HG03103 (cell line): ENCODE results near the gene ST7.
"Not testable (repeated sequence)": the region's sequence is repeated elsewhere in the genome, so short reads cannot be mapped to it uniquely, and the experiment has no call there.

Experiments used
- ATAC-seq: cut with Tn5 transposase; IDR thresholded peaks from one replicate; pipeline ENCODE4 v1.9.1; 2021; ENCODE audit warnings: low read depth; ENCODE audit not compliant: unreplicated experiment

The ST7 gene

DNA sequence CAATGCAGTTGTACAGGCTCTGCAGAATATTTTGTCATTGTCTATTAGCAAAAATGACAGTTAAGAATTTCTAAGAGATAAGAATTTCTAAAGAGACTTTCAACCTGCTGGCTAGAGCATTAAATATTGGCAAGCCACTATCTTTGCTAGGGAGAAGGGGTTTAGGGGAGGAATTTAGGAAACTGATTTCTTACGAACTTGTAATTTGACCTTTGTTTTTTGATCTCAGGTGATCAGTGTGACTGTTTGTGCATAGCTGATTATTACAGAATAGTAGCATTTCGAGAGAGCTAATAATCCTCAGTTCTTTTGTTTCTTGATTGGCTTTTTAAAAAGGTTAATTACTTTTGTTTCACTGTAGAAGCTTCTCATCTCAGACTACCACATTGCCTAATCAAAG, 68.1 kb downstream of the ST7 start:
- ATAC-seq: no peak

DNA sequence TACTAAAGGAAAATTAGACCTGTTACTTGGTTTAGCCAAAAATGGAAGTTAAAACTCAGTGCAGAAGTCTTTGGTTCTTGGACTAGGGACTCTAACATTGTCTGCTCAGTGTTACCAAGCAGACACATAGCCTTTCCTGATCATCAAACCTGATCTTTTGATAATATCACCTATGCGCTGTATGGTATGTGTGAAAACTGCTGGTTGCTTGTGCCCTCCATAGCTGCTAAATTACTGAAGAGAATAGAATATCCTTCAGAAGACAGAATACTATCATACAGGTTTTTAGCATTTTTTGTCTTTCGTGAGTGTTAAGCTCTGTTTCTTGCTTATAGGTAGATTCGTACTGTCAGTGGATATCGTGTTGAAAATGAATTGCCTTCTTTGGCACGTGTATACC, 68.7 kb downstream of the ST7 start:
- no peak for ATAC-seq

DNA sequence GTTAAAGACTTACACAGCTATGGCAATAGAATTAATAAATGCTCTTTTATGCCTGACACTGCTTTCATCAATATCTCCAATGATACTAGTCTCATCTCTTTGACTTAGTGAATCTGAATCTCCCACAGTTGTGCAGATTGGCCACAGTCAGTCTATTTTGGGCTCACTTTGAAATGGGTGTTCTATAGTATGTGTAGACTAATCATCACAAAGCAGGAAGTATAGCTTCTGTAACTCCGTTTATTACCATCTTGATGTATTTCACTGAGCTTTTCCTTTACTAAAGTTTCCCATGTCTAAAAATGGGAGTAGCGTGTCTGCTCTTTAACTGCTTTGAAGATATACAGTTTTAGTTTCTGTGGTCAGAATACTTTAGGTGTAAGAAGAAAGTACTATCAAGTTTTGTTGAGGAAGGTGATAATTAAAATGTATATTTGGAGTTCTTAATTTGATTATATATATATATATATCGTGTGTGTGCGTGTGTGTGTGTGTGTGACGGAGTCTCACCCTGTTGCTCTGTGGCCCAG, 70.1 kb downstream of the ST7 start:
- ATAC-seq: peak; percentile 83

DNA sequence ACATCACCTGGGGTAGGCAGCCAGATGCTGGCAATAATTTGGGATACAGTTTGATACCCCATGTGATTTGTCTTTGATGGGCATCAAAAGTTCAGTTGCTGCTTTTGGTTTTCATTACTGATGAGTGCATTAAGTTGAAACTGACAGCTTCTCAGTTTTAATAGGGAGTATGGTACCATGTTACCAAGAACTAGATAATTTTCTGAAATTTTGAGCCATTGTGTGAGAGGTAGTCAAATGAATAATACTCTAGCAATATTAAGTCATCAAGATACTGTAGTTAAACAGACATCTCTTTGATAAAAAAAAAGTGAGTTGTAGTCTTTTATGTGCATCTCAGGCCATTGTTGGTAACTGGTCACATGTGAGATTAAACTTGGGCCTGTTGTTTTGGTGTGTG, 71.5 kb downstream of the ST7 start:
- ATAC-seq: no peak

DNA sequence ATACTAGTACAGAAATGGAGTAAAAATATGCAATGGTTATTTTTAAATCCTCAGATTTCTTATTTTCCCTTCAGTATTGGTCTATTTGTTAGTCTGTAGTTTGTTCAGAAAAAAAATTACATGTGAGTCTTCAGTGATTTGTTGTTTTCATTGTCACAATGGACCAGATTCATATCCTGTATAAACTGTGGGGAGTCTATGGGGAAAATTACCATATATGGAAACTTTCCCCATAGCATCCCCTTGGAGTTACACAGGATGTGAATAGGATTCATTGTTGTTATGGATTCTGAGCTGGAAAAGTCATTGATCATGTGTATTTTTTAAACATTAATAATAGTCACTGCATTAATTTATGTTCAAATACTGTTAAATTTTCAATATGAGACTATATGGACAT, 72.6 kb downstream of the ST7 start:
- ATAC-seq: no peak

DNA sequence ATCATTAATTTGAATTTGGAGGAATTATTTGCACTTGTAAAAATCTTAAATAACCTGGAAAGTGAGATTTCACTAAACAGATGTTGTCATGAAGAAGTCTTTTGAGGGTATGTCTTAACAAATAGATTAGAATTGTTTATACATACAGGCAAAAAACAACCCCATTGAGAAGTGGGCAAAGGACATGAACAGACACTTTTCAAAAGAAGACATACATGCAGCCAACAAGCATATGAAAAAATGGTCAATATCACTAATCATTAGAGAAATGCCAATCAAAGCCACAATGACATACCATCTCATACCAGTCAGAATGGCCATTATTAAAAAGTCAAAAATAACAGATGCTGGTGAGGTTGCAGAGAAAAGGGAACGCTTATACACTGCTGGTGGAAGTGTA, 77.0 kb downstream of the ST7 start:
- not testable (repeated sequence) for ATAC-seq

DNA sequence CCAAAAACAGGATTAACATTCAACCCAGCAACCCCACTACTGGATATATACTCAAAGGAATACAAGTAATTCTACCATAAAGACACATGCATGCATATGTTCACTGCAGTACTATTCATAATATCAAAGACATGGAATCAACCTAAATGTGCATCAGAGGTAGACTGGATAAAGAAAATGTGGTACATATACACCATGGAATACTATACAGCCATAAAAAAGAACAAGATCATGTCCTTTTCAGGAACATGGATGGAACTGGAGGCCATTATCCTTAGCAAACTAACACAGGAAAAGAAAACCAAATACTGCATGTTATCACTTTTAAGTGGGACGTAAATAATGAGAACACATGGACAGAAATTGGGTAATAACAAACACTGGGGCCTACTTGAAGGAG, 77.5 kb downstream of the ST7 start:
- ATAC-seq: not testable (repeated sequence)

DNA sequence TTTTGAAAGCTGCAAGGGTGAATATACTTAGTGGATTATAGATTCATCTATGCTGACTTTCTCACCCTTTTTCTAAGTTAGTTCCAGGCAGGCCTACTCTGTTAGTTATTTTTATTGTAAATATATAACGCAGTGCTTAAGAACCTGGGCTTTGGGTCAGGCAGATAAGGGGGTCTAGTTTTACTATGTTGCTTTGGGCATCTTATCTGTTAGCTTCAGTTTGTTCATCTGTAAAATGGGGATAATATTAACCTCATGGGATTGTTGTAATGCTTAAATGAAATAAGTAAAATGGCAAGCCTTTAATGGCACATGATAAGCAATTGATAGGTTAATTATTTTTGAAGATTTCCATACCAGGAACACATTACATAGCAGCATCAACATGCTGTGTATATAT, 79.5 kb downstream of the ST7 start:
- ATAC-seq: no peak

DNA sequence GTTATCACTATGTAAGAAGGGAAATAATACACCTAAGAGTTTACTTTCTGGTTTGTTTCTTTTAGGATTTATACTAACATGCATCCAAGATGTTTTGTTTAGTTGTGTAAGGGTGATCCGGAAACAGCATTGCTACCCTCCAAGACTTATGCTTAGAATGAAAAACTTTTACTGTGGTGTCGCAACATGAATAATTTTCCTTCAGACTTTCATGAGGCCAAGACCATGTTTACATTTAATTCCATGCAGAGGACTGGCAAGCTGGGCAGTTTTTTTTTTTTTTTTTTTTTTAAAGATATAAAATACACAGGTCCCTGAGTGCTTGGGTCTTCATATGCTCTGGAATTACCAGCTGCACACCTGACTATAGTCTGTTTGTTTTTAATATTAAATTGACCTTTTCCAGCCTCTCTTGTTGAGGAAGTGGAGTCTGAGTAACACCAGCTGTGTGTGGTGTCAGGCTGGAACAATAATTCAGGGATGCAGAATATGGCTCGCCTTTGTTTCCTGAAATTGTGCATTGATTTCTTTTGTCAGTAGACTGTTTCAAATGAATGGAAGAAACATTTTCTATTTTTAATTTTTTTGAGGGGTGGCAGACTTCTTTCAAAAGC, 81.7 kb downstream of the ST7 start:
- no peak for ATAC-seq

DNA sequence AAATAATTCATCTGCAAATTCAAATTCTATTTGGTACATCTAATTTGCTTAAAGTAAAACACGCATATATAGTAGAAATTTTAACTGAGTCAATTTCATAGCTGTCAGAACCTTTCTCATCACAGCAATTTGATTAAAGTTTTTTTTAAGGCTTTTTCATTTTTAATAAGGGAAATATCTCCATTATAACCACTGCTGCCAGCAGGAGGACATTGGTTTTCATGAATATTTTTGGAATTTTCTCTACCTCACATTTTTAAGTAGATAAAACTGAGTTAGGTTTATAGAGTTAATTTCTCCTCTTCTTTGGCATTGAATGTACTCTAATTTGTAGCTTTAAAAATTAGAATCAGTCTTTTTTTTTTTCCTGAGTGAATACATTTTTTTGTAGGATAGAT, 82.2 kb downstream of the ST7 start:
- no peak for ATAC-seq

DNA sequence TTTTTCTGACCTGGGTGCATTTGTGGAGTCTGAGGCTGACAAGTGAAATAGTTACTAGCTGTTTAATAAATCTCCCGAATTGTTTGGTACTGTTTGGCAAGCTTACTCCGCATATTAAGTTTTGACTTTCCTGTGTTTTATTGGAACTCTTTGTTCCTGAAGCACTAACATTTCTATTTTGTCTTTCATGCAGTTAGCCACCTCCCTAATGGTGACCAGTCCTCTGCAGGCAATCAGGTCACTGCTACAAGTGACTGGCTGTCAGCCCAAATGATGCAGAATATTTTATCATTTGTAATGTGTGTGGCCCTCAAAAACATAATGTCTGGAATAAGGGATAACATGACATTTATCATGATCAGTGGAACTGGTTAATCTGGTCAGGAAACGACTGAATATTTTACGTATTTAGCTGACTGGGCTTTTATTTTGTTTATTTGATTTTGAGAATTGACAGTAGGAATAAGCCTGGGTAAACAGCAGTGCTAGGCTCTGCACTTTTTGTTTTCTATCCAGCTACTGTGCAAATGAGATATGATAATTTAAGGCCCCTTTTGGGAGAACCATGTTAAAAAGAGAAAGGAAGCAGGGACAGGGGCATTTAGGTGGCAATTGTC, 82.9 kb downstream of the ST7 start:
- ATAC-seq: no peak

DNA sequence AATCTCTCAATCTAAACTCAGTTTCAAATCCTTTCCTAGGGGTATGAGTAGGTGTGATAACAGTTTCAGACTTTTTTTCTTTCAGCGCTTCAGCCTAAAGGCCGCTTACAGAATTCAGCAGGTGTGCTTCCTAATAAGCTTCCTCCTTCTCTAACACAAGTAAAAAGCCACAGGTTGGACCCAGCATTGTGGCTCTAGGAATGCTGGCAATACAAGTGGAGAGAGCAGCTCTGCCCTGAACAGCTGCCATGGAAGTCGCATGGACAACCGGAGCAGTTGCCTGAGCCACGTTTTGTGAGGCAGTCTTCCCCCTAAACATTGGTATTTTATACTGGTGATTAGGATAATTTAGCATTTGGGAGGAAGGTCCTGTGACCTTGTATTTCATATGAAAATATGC, 83.5 kb downstream of the ST7 start:
- no peak for ATAC-seq

DNA sequence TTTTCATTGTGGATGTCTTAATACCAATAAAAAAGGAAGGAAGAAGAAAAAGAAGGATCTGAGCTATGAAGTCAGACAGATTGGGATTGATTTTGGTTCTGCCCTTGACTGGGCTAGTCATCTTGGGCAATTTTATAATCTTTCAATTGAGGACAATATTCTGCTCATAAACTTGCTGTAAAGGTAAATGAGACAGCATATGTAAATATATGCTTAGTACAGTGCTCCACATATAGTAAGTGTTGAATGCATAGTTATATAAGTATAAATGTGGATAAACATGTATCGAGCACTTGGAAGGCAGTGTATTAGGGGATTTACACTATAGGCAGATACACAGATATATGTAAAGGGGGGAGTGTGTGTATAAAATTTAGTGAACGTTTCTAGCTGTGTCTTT, 85.1 kb downstream of the ST7 start:
- ATAC-seq: no peak

DNA sequence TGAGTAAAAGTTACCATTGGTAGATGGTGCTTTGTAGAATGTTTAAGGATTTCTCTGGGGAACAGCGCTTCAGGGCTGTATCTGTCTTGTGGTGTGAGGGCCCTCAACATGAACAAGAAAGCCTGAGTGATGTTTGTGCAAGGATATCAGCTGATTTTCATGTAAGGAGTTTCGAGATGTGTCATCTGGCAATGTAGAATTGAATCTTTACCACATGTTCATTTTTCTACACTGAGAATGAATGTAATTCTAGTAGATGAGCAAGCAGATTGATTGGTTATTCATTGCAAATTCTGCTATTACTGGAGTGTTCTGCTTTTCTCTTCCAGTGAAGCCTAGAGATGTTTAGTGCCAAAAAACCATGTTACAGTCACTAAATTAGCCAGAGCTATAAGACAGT, 87.7 kb downstream of the ST7 start:
- ATAC-seq: peak; percentile 91

DNA sequence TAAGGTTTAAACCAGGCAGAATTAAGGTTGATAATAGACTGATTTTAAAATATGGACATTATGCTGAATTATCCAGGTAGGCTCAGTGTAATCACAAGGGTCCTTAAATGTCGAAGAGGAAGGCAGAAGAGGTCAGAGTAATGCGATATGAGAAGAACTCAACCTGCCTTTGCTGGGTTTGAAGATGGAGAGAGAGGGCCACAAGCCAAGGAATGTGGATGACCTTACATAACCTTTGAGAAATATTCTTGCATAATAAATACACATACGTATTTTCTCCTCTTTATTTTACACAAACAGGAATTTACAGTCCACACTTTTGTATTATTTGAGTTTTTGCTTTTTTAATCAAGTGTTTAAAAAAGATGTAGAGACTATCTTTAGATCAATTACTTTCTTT, 88.5 kb downstream of the ST7 start:
- ATAC-seq: no peak

DNA sequence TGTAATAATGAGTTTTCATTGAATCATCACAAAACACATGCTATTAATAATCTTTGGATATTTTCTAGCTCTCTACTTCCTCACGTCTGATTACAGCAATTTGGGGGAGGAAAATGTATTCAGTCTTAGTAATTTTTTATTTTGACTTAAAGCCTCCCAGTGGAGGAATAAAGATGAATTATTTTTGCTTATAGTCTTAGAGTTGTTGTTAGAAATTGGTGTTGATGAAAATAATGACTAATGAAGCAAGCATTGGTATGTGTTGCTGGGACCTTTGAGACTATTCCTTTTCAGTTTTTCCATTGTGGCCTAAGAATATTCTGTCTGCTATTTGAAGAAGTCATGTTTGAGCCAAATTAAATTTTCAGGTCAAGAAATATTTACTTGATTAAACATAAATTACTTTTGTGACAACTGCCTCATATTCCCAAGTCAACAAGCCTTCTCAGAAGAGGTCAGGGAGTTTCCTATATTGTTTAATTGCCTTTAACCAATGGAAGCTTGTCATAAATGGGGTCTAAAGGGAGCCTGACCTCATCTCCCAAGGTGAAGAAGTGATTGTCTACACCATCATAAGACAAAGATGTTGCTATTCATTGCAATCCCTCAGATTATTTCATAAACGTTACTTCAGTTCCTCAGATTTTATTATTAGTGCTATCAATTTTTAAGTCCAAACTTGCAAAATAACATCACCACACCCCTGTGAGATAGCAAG, 90.0 kb downstream of the ST7 start:
- ATAC-seq: no peak

DNA sequence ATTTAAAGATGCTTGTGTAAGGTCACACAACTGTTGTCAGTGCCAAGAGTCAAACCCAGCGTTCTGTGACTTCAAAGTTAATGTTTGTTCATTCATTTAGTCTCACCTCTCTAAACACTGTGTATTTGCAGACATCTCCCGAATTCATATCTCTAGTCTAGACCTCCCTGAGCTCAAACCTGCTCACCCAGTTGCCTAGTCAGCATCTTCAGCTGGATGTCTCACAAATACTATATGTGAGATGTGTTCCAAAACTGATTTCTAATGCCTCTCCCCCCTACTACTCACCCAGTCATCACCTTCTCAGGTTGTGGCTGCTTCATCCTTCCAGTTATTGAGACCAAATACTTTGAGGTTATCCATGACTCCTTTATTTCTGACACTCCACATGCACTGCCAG, 91.4 kb downstream of the ST7 start:
- ATAC-seq: no peak

DNA sequence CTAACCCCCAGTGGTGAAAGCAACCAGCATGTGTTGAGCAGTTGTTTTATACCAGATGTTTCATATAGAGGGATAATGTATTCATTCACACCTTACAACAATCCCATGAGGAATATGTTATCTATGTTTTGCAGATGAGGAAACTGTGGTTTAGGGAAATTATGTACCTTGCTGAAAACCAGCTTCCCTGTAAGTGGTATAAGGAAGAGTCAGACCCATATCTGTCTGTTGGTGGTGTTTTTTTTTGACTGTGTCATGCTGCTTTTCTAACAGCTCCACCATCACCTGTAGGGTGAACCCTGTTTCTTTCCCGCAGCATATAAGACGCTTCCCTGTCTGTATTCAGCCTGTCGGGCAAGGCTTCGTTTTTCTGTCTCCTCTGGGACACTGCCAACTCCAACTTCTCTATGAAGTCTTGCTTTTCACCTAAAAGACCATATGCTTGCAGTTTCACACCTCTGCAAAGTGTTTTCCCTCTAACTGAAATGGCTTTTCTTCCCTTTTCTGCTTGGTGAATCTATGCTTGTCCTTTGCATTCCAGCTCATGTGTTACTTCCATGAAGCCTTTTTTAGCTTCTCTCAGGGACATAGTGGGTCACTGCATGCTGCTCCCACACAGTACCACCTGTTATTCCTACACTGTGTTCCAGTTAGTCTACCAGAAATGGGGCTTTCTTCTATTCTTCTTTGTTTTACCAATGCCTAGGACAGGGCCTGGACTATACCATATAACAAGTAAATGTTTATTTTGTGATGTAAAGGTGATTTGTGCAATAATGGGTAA, 92.8 kb downstream of the ST7 start:
- no peak for ATAC-seq

DNA sequence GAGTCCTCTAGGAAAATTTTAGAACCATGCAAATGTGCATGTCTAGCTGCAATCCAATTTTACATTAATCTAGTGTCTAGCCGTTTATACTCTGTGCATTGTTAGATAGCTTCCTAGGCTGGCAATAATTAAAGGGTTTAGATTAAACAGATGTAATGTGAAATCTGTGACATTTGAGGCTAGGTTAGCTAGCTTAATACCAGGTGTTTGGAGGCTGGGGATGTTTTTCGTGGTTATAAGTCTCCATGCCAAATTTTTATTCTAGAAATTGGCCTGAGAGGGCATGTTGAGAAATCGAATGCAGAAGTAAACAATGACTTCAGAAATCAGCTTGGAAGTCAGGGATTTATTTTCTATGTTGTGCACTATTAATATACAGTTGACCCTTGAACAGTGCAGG, 94.2 kb downstream of the ST7 start:
- ATAC-seq: no peak

DNA sequence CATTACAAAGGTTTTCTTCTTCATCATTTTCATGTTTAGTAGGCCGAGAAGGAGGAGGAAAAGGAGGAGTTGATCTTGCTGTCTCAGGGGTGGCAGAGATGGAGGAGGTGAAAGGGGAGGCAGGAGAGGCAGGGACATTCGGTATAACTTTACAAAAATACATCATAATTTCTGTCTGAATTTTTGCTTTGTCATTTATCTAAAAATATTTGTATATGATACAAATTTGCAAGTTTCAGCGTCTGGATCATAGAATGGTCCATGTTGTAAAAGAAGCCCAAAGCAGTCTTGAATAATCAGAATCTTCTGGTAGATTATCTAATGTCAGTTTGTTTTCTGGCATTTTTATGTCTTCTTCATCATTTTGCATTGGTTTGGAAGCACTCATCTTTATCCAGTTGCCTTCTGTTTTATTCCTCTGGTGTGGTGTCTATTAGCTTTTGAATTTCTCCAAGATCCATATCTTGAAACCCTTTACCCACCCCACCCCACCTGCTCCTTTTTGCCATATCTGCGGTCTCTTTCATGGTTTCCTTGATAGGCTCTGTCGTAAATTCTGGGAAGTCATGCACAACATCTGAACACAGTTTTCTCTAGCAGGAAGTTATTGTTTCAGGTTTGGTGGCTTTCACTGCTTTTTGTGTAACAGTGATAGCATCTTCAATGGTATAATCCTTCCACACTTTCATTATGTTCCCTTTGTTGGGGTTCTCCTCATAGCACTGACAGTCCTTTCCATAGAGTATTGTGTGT, 95.0 kb downstream of the ST7 start:
- no peak for ATAC-seq

DNA sequence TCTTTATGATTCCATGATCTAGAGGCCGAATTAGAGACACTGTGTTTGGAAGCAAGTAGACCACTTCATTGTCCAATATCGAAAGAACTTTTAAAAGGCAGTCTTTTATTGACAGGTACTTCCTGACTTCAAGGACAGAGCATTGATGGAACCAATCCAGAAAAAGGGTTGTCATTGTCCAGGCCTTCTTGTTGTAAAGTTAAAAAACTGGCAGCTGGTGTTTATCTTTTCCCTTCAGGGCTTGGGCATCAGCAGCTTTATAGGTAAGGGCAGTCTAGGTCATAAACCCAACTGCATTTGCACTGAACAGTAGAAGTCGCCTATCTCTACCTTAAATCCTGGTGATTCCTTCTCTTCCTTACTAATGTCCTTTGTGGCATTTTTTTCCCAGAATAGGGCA, 95.6 kb downstream of the ST7 start:
- no peak for ATAC-seq
